GM18508 (cell line): Measurements from ENCODE around the gene BAHCC1.

Source experiments
- ATAC-seq: cut with Tn5 transposase; IDR thresholded peaks from one replicate; pipeline ENCODE4 v1.9.1; 2021; ENCODE audit warnings: moderate number of reproducible peaks; ENCODE audit not compliant: insufficient read depth, unreplicated experiment

BAHCC1 gene

GRCh38 chr17:81456798-81457197 is 61.5 kb downstream of the BAHCC1 start:
- no peak for ATAC-seq

- no peak for ATAC-seq
Measured at GRCh38 chr17:81457401-81457800, 62.1 kb downstream of the BAHCC1 start.

GRCh38 chr17:81457917-81458555 is 62.8 kb downstream of the BAHCC1 start:
- no peak for ATAC-seq

- ATAC-seq = no peak
Measured at GRCh38 chr17:81458628-81459027, 63.4 kb downstream of the BAHCC1 start.

- ATAC-seq = no peak
Measured at GRCh38 chr17:81459224-81459623, 64.0 kb downstream of the BAHCC1 start.

- no peak for ATAC-seq
Measured at GRCh38 chr17:81459864-81460263, 64.6 kb downstream of the BAHCC1 start.

- no peak for ATAC-seq
Measured at GRCh38 chr17:81460856-81461460, 65.7 kb downstream of the BAHCC1 start.

GRCh38 chr17:81461607-81462500 is 66.6 kb downstream of the BAHCC1 start:
- no peak for ATAC-seq

GRCh38 chr17:81462506-81463125 is 67.4 kb downstream of the BAHCC1 start:
- no peak for ATAC-seq

GRCh38 chr17:81463506-81463905 is 68.2 kb downstream of the BAHCC1 start:
- no peak for ATAC-seq

- ATAC-seq = no peak
Measured at GRCh38 chr17:81464586-81464985, 69.3 kb downstream of the BAHCC1 start.

GRCh38 chr17:81465910-81466309 is 70.7 kb downstream of the BAHCC1 start:
- ATAC-seq = no peak

- no peak for ATAC-seq
Measured at GRCh38 chr17:81466564-81467472, 71.6 kb downstream of the BAHCC1 start.

- no peak for ATAC-seq
Measured at GRCh38 chr17:81468111-81468769, 73.0 kb downstream of the BAHCC1 start.

- no peak for ATAC-seq
Measured at GRCh38 chr17:81468770-81469121, 73.5 kb downstream of the BAHCC1 start.

GRCh38 chr17:81469266-81469665 is 74.0 kb downstream of the BAHCC1 start:
- no peak for ATAC-seq

- ATAC-seq = no peak
Measured at GRCh38 chr17:81470270-81470943, 75.2 kb downstream of the BAHCC1 start.

GRCh38 chr17:81470944-81471817 is 75.9 kb downstream of the BAHCC1 start:
- no peak for ATAC-seq
